Measurements from ENCODE around the gene VARS1.

GRCh38 chr6:31782126-31782855 lies 13.3 kb downstream of the VARS1 start:
- TF ChIP-seq GATA2 (IDR thresholded peaks at IDR 0.05; ENCODE audit: low read depth, low read length) (no peak), GATA3 (IDR thresholded peaks at IDR 0.05; ENCODE audit: low read depth, low read length) (no peak)
